B cell (primary cell): Measurements from ENCODE around the gene PAQR7. TPM values are rescaled to one million over a fixed set of nuclear protein-coding genes. Genes with fewer than 3 reads are reported as not detected.

ENCODE experiments used
- ATAC-seq: fragments of 200-7000 bp; cut with Tn5 transposase; one replicate; pipeline ENCODE4 v1.10.0; 2021; ENCODE audit warnings: low read depth, mild to moderate bottlenecking, moderate number of reproducible peaks, moderate library complexity
- CTCF ChIA-PET: fragments of 350-600 bp; sonication (Branson Sonifier 250); formaldehyde crosslinking; loops from one replicate; lab custom pipeline; 2021; ENCODE audit warnings: antibody characterized with exemption, inconsistent platforms; lab: Charles Lee
- POLR2A ChIA-PET: fragments of 350-600 bp; sonication (Branson Sonifier 250); formaldehyde crosslinking; loops from one replicate; lab custom pipeline; 2021; ENCODE audit warnings: antibody characterized with exemption; lab: Charles Lee
- DNase-seq: peaks from one replicate; pipeline ENCODE4 v3.0.0; 2013
- H2AFZ ChIP-seq: 2 replicates; pipeline ENCODE4 v1.6.1; 2012; ENCODE audit warnings: mild to moderate bottlenecking, low read depth, low read length; ENCODE audit not compliant: insufficient read depth, poor library complexity, severe bottlenecking
- H3K27ac ChIP-seq, 2 donors: 1 replicate in 1 of 2; 2 replicates in 1 of 2; pipeline ENCODE4 v1.5.1; 2012 to 2013; ENCODE audit warnings: low read length in 2 of 2, mild to moderate bottlenecking in 2 of 2, moderate library complexity in 1 of 2
- H3K27me3 ChIP-seq, 4 experiments: fragments of 200-600 bp in 1 of 4; sonication (generic) in 1 of 4; replicated peaks in 1 of 4; 1 replicate in 2 of 4; 2 replicates in 2 of 4; pipeline versions ENCODE4 v1.6.1 to v1.7.0; 2013 to 2016; ENCODE audit warnings: low read length in 3 of 4, mild to moderate bottlenecking in 2 of 4, mixed read lengths in 1 of 4, moderate library complexity in 1 of 4; ENCODE audit not compliant: insufficient read depth in 4 of 4, control insufficient read depth in 3 of 4; ENCODE audit errors: control extremely low read depth in 1 of 4
- H3K36me3 ChIP-seq, 2 experiments: replicated peaks in 1 of 2; 1 replicate in 1 of 2; 2 replicates in 1 of 2; pipeline versions ENCODE4 v1.6.1 to v1.7.1; 2013; ENCODE audit warnings: low read length in 1 of 2; ENCODE audit not compliant: insufficient read depth in 2 of 2, control insufficient read depth in 1 of 2; ENCODE audit errors: control extremely low read depth in 1 of 2, extremely low read depth in 1 of 2
- H3K4me1 ChIP-seq, 2 donors: fragments of 200-600 bp in 1 of 2; sonication (generic) in 1 of 2; 1 replicate in 1 of 2; 2 replicates in 1 of 2; pipeline versions ENCODE4 v1.5.1 to v1.6.1; 2013 to 2017; ENCODE audit warnings: low read length in 2 of 2; ENCODE audit not compliant: control insufficient read depth in 2 of 2, insufficient read depth in 2 of 2
- H3K4me2 ChIP-seq: replicated peaks from 2 replicates; pipeline ENCODE3; 2012; ENCODE audit warnings: mild to moderate bottlenecking, low read depth, low read length; ENCODE audit not compliant: poor library complexity, severe bottlenecking
- H3K4me3 ChIP-seq, 5 experiments: fragments of 200-600 bp in 1 of 5; sonication (generic) in 1 of 5; 1 replicate in 3 of 5; 2 replicates in 2 of 5; pipeline versions ENCODE4 v1.5.1 to v1.7.0; 2011 to 2016; ENCODE audit warnings: low read length in 4 of 5, mild to moderate bottlenecking in 4 of 5, low read depth in 2 of 5, control low read depth in 1 of 5, moderate library complexity in 1 of 5; ENCODE audit not compliant: insufficient read depth in 1 of 5; ENCODE audit errors: control extremely low read depth in 1 of 5, extremely low read depth in 1 of 5
- H3K79me2 ChIP-seq: fragments of 200-600 bp; sonication (generic); one replicate; pipeline ENCODE4 v1.6.0; 2016; ENCODE audit warnings: low read length; ENCODE audit not compliant: control insufficient read depth, insufficient read depth
- H3K9ac ChIP-seq: fragments of 200-600 bp; sonication (generic); 2 replicates; pipeline ENCODE4 v1.6.1; 2017; ENCODE audit warnings: mild to moderate bottlenecking, low read length, moderate library complexity
- H3K9me3 ChIP-seq, 3 donors: one replicate each; pipeline versions ENCODE4 v1.6.1 to v1.7.1; 2013; ENCODE audit warnings: low read length in 2 of 3; ENCODE audit not compliant: control insufficient read depth in 2 of 3, insufficient read depth in 1 of 3; ENCODE audit errors: control extremely low read depth in 1 of 3
- H4K20me1 ChIP-seq: 2 replicates; pipeline ENCODE4 v1.6.0; 2012; ENCODE audit warnings: mild to moderate bottlenecking, low read length; ENCODE audit not compliant: insufficient read depth, control insufficient read depth, poor library complexity, severe bottlenecking
- H3K27ac Mint-ChIP-seq: one replicate; pipeline ENCODE4 v1.8.0; 2021; ENCODE audit warnings: mixed read lengths
- H3K27me3 Mint-ChIP-seq: one replicate; pipeline ENCODE4 v1.8.0; 2021; ENCODE audit warnings: mixed read lengths
- H3K4me1 Mint-ChIP-seq: one replicate; pipeline ENCODE4 v1.8.0; 2021; ENCODE audit warnings: mixed read lengths
- H3K4me3 Mint-ChIP-seq: one replicate; pipeline ENCODE4 v1.8.0; 2021; ENCODE audit warnings: mixed read lengths
- H3K9me3 Mint-ChIP-seq: one replicate; pipeline ENCODE4 v1.8.0; 2022; ENCODE audit warnings: mixed read lengths; ENCODE audit not compliant: insufficient read depth
- EZH2 ChIP-seq: IDR thresholded peaks from 2 replicates; pipeline ENCODE4 v1.6.1; 2012; ENCODE audit warnings: borderline replicate concordance, low read depth, mild to moderate bottlenecking, moderate library complexity, low read length; ENCODE audit not compliant: insufficient read depth, poor library complexity, severe bottlenecking
- WGBS: methylation state at CpG from one replicate; pipeline ENCODE4 v1.1.5; 2013; ENCODE audit warnings: missing lambda C conversion rate; ENCODE audit not compliant: insufficient coverage; 5-methylcytosine and 5-hydroxymethylcytosine counted together
- intact Hi-C: fragments of 100-400 bp; cut with micrococcal nuclease; formaldehyde crosslinking; loops from one replicate; pipeline ENCODE4 v1.10.0; 2022
- polyA plus RNA-seq: library from polyadenylated mRNA; depleted of rRNA; stranded (reverse); fragments of >200 nt; gene quantifications from 2 replicates; pipeline ENCODE4 v1.2.3, GENCODE V29; 2012
- total RNA-seq, 2 donors: library from RNA; stranded (reverse); fragments of 120-200 nt in 1 of 2; gene quantifications; 1 replicate in 1 of 2; 2 replicates in 1 of 2; pipeline versions ENCODE4 v1.2.3 to v1.2.4, GENCODE V29; 2013 to 2022
- TF ChIP-seq, protein P1 (sequence below): fragments of 200-600 bp; IDR thresholded peaks from one replicate; pipeline ENCODE4 v1.8.0; 2022; ENCODE audit warnings: antibody characterized with exemption, mild to moderate bottlenecking

PAQR7 gene
- total and polyA plus RNA-seq, 2 donors (not counting 1 experiment from before 2014, with no cell fraction given) = 4.2 to 5.5 TPM

GRCh38 chr1:25874635-25875153 is 814 bp downstream of the PAQR7 start:
- Histone ChIP-seq H3K27me3 (no peaks in the 10 kb centered on the region), H3K79me2 (no peaks in the 10 kb centered on the region), H3K36me3 (no peaks in the 10 kb centered on the region), H3K4me2 (peak overlapping the region; percentile 99), H3K4me3 (peak overlapping the region in 4 of 5 experiments; percentile 50 to 70 (median 62)), H4K20me1 (no peaks in the 10 kb centered on the region), H3K9me3 (no peaks in the 10 kb centered on the region), H3K4me1 (peaks cover 21 to 41% of the 10 kb centered on the region in 2 donors), H3K9ac (peak overlapping the region; percentile 76), H3K27ac (peak overlapping the region in 1 of 2 donors; percentile 40), H2AFZ (peak overlapping the region; percentile 95)
- Mint-ChIP-seq H3K4me3 (peak overlapping the region; percentile 83), H3K27ac (peak overlapping the region; percentile 61), H3K4me1 (peaks cover 20% of the 10 kb centered on the region), H3K9me3 (no peaks in the 10 kb centered on the region), H3K27me3 (no peaks in the 10 kb centered on the region)
- ChIA-PET POLR2A (interaction anchor here (0.7 to 1.7 kb wide), 4 partner anchors 21 to 451 kb away, joined by 3 to 6 read pairs (median 5); partner anchors contain the start of gene MTFR1L), CTCF (interaction anchor here (1.5 to 2.3 kb wide), 4 partner anchors 21 to 123 kb away, joined by 3 to 11 read pairs (median 8); partner anchors contain the start of gene PAFAH2)
- no peak for TF ChIP-seq EZH2
- TF ChIP-seq, protein P1, sequence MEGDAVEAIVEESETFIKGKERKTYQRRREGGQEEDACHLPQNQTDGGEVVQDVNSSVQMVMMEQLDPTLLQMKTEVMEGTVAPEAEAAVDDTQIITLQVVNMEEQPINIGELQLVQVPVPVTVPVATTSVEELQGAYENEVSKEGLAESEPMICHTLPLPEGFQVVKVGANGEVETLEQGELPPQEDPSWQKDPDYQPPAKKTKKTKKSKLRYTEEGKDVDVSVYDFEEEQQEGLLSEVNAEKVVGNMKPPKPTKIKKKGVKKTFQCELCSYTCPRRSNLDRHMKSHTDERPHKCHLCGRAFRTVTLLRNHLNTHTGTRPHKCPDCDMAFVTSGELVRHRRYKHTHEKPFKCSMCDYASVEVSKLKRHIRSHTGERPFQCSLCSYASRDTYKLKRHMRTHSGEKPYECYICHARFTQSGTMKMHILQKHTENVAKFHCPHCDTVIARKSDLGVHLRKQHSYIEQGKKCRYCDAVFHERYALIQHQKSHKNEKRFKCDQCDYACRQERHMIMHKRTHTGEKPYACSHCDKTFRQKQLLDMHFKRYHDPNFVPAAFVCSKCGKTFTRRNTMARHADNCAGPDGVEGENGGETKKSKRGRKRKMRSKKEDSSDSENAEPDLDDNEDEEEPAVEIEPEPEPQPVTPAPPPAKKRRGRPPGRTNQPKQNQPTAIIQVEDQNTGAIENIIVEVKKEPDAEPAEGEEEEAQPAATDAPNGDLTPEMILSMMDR = no peak
- DNase-seq (peak; percentile 28), ATAC-seq (no peak)
- intact Hi-C loops = loop anchor here (1.0 kb wide), 1 partner anchor 15 kb away; the partner anchor contains the start of gene AUNIP
- 28% methylated on average over 8 of the region's 8 CpGs for WGBS

GRCh38 chr1:25874209-25874608 is 1.3 kb downstream of the PAQR7 start:
- H3K4me1 Mint-ChIP-seq = peaks cover 20% of the 10 kb centered on the region
- H3K27me3 Mint-ChIP-seq = no peaks in the 10 kb centered on the region
- no peak for TF ChIP-seq EZH2
- TF ChIP-seq, protein P1 = no peak
- Histone ChIP-seq H4K20me1 (no peaks in the 10 kb centered on the region), H3K4me2 (peak overlapping the region; percentile 99), H3K36me3 (no peaks in the 10 kb centered on the region), H3K9ac (peak overlapping the region; percentile 76), H3K79me2 (no peaks in the 10 kb centered on the region), H3K4me3 (no peak overlapping the region), H3K4me1 (peaks cover 21 to 41% of the 10 kb centered on the region in 2 donors), H2AFZ (no peak overlapping the region), H3K27ac (no peak overlapping the region), H3K9me3 (no peaks in the 10 kb centered on the region), H3K27me3 (no peaks in the 10 kb centered on the region)
- no peak for DNase-seq
- no peaks in the 10 kb centered on the region for H3K9me3 Mint-ChIP-seq
- ChIA-PET POLR2A (interaction anchor here (0.7 to 1.0 kb wide), 2 partner anchors 31 to 451 kb away, joined by 3 to 5 read pairs; no protein-coding TSS in a partner anchor), CTCF (interaction anchor here (2.2 kb wide), 1 partner anchor 123 kb away, joined by 9 read pairs; the partner anchor contains the start of gene PAFAH2)
- intact Hi-C loops = no loop called here
- ATAC-seq = no peak
- no peak overlapping the region for H3K27ac Mint-ChIP-seq
- WGBS = 82% methylated on average over 1 of the region's 3 CpGs
- H3K4me3 Mint-ChIP-seq = no peak overlapping the region
